NCI-H446 treated with DMSO at 0.1 percent for 48 hours (cell line): ENCODE results near the gene SPATA12.

Source experiments
- DNase-seq: peaks from one replicate; lab custom pipeline; 2025; lab: John Stamatoyannopoulos, UW

SPATA12 gene

DNA sequence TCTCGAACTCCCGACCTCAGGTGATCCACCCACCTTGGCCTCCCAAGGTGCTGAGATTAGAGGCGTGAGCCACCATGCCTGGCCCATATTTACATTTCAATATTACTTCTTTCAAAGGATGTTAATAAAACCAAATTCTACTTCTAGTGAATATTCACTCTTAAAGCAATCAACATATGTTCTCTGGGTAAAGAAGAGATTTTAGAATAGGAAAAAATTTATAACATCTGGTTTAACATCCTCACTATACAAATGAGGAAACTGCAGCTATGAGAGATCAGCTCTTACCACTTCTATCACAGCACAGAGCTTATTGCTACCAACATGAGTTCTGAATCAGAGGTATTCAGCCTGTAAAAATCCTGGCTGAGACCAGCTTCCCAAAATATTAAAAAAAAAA lies 56.0 kb downstream of the SPATA12 start:
- DNase-seq, result no peak

DNA sequence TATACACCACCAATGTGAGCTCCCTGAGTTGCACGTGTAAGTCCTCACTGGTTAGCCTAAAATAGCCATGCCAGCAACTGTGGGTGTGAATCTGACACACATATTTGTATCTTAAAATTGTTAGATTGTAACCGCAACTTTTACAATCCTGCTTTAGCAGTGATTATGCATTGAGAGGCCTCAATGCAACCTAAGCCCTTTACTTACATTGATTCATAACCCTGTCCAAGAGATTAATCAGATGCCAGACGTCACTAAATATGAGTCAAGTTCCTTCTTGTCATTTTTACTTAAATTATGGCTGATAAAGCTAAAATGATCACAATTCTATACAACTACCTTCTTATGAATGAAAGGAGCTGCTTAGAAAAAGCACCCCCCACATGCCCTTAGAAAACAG lies 57.8 kb downstream of the SPATA12 start:
- DNase-seq, result no peak

DNA sequence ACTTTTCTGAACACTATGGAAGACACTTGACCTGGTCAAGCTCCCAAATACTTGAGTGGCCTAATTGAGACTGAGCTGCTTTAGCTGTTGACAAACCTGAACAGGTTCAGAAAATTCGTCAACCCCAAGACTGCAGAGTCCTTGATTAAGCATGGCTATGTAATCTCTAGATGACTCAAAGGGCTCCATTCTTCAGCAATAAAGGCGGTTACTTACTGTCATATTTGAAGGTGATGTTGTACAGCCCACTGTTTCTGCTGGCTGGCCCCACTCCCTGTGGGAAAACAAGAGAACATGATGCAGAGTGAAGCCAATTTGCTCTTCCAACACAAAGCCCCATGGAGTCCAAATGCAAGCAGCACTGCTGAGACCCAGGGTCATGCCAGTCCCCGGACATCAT lies 59.6 kb downstream of the SPATA12 start:
- DNase-seq, result no peak

DNA sequence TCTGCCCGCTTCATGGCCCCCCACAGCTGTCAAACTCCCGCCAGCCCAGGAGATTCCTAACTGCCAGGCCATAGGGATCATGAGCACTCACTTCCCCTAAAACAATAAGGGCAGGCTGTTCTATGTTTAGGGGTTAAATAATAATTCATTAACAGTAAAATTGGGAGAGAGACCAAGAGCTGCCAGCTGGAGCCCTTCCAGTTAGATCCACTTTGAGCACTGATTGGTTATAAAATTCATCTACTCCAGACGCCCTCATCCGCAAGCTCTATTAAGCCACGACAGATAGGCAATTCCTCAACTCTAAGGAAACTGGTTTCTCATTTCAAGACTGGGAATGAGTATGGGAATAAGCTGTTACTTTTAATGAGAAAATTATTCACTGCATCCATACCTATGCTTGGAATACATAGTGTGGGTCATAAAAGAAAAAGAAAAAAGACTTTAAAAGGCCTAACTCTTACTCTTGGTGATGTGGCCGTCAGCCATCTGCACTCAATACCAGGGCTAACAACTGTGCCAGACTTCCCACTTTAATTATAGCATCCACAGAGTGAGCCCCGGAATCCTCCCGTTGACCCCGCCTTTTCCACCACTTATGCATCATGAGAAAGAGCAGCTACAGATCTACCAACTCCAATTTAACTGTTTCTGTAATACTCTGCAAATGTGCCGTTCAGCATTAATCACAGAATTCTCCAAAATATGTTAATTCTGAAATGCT lies 60.1 kb downstream of the SPATA12 start:
- DNase-seq, result no peak
